Measurements from ENCODE around the gene NTN4.

The NTN4 gene

DNA sequence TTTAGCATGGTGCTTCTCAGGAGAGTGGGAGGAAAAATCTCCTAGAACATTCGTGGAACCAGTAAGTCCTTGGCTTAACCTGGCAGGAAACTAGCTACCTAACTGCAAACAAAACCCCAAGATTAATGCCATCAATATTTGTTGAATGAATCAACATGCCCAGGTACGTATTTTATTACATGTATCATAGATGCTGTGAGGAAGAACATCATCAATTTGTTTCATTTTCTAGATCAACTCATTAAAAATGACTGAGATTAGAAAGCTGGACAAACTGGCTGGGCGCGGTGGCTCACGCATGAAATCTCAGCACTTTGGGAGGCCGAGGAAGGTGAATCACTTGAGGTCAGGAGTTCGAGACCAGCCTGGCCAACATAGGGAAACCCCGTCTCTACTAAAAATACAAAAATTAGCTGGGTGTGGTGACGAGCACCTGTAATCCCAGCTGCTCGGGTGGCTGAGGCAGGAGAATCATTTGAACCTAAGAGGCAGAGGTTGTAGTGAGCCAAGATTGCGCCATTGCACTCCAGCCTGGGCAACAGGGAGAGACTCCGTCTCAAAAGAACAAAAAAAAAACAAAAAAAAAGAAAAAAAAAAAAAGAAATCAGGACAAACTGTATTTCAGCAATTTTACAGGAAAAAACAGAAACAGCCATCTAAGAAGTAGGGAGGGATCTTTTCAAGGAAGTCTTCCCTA is 88.7 kb downstream of the NTN4 start:
- no peaks in the 10 kb centered on the region for H3K27me3 ChIP-seq (replicated peaks; ENCODE audit: control insufficient read depth, insufficient read depth, low read length)
- no peak overlapping the region for H3K4me3 ChIP-seq (ENCODE audit: low read length)
- no peak for DNase-seq (ENCODE audit: low read depth)
- H3K9ac ChIP-seq (ENCODE audit: low read length) = no peak overlapping the region
- no peaks in the 10 kb centered on the region for H3K36me3 ChIP-seq (ENCODE audit: control insufficient read depth, insufficient read depth, low read length, severe bottlenecking)
- H3K4me1 ChIP-seq (ENCODE audit: control insufficient read depth, insufficient read depth, low read length) = peaks cover 23% of the 10 kb centered on the region
- no peaks in the 10 kb centered on the region for H3K9me3 ChIP-seq (ENCODE audit: control insufficient read depth, low read length)

DNA sequence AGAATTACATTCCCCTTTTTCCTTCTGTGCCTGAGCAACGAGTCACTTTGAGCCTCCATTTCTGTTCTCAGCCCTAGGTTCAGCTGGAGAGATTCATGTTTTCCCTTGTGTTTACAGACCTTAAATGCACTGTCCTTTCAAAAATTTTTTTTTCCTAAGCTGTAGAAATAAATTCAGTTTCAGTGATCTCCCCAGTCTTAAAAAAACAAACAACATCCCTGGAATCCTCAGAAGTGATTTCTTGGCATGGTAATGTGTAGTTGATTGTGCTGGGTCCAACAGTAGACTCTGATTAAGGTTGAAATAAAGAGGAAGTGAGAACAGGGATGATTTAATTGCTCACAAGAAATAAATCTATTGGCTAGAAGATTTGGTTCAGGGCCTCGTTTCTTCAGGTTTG is 89.3 kb downstream of the NTN4 start:
- Histone ChIP-seq H3K4me1 (ENCODE audit: control insufficient read depth, insufficient read depth, low read length) (peaks cover 23% of the 10 kb centered on the region), H3K36me3 (ENCODE audit: control insufficient read depth, insufficient read depth, low read length, severe bottlenecking) (no peaks in the 10 kb centered on the region), H3K9me3 (ENCODE audit: control insufficient read depth, low read length) (no peaks in the 10 kb centered on the region), H3K4me3 (ENCODE audit: low read length) (no peak overlapping the region), H3K27me3 (replicated peaks; ENCODE audit: control insufficient read depth, insufficient read depth, low read length) (no peaks in the 10 kb centered on the region), H3K9ac (ENCODE audit: low read length) (no peak overlapping the region)
- DNase-seq (ENCODE audit: low read depth) = peak; percentile 11

DNA sequence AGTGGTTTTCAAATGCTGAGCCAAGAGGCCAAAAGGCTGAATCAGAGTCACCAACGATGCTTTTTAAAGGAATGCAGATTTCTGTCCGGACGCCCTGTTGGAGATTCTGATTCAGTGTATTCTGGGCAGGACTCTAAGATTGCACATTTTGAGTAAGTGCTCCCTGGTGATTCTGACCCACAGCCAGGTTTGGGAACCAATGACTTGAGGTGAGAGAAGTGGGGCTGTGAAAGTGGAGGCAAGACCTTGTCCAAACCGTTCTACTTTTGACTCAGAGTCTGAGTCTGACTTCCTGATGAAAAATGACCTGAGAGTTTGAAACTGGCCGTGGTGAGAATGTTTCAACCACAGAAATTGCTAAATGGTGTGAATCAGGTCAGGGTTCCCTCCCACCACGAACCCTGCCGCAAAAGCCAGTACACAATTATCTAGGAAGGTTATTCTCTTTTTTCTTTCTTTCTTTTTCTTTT is 90.2 kb downstream of the NTN4 start:
- no peaks in the 10 kb centered on the region for H3K27me3 ChIP-seq (replicated peaks; ENCODE audit: control insufficient read depth, insufficient read depth, low read length)
- no peaks in the 10 kb centered on the region for H3K9me3 ChIP-seq (ENCODE audit: control insufficient read depth, low read length)
- H3K4me1 ChIP-seq (ENCODE audit: control insufficient read depth, insufficient read depth, low read length) = peaks cover 23% of the 10 kb centered on the region
- DNase-seq (ENCODE audit: low read depth) = peak; percentile 47
- H3K36me3 ChIP-seq (ENCODE audit: control insufficient read depth, insufficient read depth, low read length, severe bottlenecking) = no peaks in the 10 kb centered on the region
- peak overlapping the region; percentile 65 for H3K4me3 ChIP-seq (ENCODE audit: low read length)
- H3K9ac ChIP-seq (ENCODE audit: low read length) = peak overlapping the region; percentile 29

DNA sequence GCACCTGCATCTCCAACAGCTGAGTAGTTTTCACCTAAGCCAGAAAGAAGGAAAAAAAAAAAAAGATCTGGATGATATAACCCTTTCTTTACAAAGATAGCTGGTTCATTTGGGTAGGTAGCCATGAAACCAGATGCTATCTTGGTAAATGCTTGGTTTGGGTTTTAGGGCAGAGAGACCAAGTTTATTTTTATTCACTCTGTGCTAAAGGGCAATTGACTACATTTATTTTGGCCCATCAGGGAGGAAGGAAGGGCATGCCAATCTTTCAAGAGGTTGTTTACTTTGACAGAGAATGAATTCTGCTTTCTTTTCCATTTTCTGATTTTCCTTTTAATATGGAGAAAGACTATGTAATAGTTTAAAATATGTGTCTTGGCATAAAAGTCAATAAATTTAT is 91.0 kb downstream of the NTN4 start:
- H3K4me1 ChIP-seq (ENCODE audit: control insufficient read depth, insufficient read depth, low read length) = peaks cover 23% of the 10 kb centered on the region
- no peaks in the 10 kb centered on the region for H3K9me3 ChIP-seq (ENCODE audit: control insufficient read depth, low read length)
- no peaks in the 10 kb centered on the region for H3K27me3 ChIP-seq (replicated peaks; ENCODE audit: control insufficient read depth, insufficient read depth, low read length)
- no peak overlapping the region for H3K4me3 ChIP-seq (ENCODE audit: low read length)
- no peak for DNase-seq (ENCODE audit: low read depth)
- no peaks in the 10 kb centered on the region for H3K36me3 ChIP-seq (ENCODE audit: control insufficient read depth, insufficient read depth, low read length, severe bottlenecking)
- no peak overlapping the region for H3K9ac ChIP-seq (ENCODE audit: low read length)

DNA sequence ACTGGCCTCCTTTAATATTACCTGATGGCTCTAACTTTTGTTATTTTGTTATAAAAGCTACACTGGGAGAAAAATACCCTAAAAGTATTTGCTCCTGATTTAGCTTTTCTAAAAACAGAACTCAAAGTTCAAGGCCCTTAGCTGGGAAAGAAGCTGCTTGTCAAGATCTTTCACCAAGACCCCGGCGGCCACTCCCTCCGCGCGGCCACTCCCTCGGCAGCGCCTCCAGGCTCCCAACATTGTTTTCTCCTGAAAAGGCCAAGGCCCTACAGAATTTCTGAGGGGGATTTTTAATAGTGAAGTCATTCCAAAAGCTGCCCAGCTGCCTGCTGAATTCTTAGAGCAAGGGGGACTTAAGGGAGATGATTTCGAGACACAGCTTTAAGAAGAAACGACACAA is 96.4 kb downstream of the NTN4 start:
- Histone ChIP-seq H3K36me3 (ENCODE audit: control insufficient read depth, insufficient read depth, low read length, severe bottlenecking) (no peaks in the 10 kb centered on the region), H3K9me3 (ENCODE audit: control insufficient read depth, low read length) (no peaks in the 10 kb centered on the region), H3K27me3 (replicated peaks; ENCODE audit: control insufficient read depth, insufficient read depth, low read length) (no peaks in the 10 kb centered on the region), H3K9ac (ENCODE audit: low read length) (no peak overlapping the region), H3K4me3 (ENCODE audit: low read length) (no peak overlapping the region), H3K4me1 (ENCODE audit: control insufficient read depth, insufficient read depth, low read length) (peaks cover 2% of the 10 kb centered on the region)
- no peak for DNase-seq (ENCODE audit: low read depth)

DNA sequence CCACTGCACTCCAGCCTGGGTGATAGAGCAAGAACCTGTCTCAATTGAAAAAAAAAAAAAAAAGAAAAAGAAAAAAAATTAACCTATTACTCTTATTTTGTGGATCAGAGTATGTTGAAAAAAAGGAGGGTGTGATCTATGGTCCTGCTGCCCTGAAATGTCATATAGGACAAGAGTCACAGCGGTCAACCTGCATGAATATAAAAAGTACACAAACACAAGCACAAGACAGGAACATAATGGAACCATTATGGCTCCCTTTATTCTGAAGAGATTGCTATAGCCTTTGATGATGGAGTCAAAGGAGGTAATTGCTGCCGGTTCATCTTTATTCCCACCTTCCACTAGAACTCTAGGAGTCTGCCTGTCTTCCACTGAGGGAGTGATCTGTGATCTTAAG is 96.9 kb downstream of the NTN4 start:
- Histone ChIP-seq H3K9me3 (ENCODE audit: control insufficient read depth, low read length) (no peaks in the 10 kb centered on the region), H3K9ac (ENCODE audit: low read length) (no peak overlapping the region), H3K4me3 (ENCODE audit: low read length) (no peak overlapping the region), H3K27me3 (replicated peaks; ENCODE audit: control insufficient read depth, insufficient read depth, low read length) (no peaks in the 10 kb centered on the region), H3K4me1 (ENCODE audit: control insufficient read depth, insufficient read depth, low read length) (no peaks in the 10 kb centered on the region), H3K36me3 (ENCODE audit: control insufficient read depth, insufficient read depth, low read length, severe bottlenecking) (no peaks in the 10 kb centered on the region)
- no peak for DNase-seq (ENCODE audit: low read depth)

DNA sequence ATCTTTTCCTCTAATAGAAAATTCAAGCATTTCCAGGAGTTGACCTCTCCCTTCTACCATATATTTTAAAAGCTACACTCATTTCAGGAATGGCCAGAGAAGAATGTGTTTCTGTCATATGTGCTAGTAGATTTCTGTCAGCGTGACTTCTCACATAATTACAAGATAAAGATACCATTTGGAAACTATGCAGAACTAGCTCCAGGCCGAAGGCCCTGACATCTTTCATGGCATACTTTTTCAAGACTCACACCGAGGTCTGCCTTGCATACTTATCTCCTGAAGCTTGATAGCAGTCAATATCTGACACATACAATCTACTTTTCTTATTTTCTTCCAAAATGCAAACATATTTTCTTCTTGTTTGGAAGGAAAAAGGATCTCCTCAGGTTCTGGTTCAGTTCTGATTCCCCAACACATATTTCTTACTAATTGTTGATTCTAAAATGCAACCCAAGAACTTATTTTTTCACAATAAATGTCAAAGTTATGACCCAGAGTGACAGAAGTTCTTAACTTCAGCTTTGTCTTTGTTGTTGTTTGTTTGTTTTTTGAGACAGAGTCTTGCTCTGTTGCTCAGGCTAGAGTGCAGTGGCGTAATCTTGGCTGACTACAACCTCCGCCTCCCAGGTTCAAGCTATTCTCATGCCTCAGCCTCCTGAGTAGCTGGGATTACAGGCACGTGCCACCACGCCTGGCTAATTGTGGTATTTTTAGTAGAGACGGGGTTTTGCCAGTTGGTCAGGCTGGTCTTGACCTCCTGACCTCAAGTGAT is 99.5 kb downstream of the NTN4 start:
- no peaks in the 10 kb centered on the region for H3K36me3 ChIP-seq (ENCODE audit: control insufficient read depth, insufficient read depth, low read length, severe bottlenecking)

DNA sequence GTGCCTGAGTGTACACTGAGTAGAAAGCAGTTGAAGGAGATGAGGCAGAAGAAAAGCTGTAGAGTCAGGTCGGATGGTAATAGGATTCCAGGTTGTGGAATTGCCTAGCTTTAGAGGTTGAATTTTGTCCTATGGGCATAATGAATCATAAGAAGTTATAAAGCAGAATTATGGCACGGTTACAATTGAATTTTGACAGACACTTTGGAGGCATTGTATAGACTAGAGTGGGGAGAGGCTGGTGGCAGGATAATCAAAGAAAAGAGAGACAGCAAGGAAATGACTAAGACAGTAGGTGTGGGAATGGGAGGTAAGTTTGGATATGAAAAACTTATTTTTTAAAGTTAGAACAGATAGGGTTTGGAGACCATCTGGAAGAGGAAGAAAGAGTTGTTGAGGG is 102.6 kb downstream of the NTN4 start:
- H3K27me3 ChIP-seq (replicated peaks; ENCODE audit: control insufficient read depth, insufficient read depth, low read length) = no peaks in the 10 kb centered on the region
- H3K4me1 ChIP-seq (ENCODE audit: control insufficient read depth, insufficient read depth, low read length) = no peaks in the 10 kb centered on the region
- H3K9me3 ChIP-seq (ENCODE audit: control insufficient read depth, low read length) = no peaks in the 10 kb centered on the region
- H3K4me3 ChIP-seq (ENCODE audit: low read length) = no peak overlapping the region
- H3K9ac ChIP-seq (ENCODE audit: low read length) = no peak overlapping the region
- H3K36me3 ChIP-seq (ENCODE audit: control insufficient read depth, insufficient read depth, low read length, severe bottlenecking) = no peaks in the 10 kb centered on the region
- DNase-seq (ENCODE audit: low read depth) = no peak

More for the DNA sequence above, 99.5 kb downstream of the NTN4 start:
- Histone ChIP-seq H3K4me3 (ENCODE audit: low read length) (no peak overlapping the region), H3K27me3 (replicated peaks; ENCODE audit: control insufficient read depth, insufficient read depth, low read length) (no peaks in the 10 kb centered on the region), H3K4me1 (ENCODE audit: control insufficient read depth, insufficient read depth, low read length) (no peaks in the 10 kb centered on the region), H3K9ac (ENCODE audit: low read length) (no peak overlapping the region), H3K9me3 (ENCODE audit: control insufficient read depth, low read length) (no peaks in the 10 kb centered on the region)
- no peak for DNase-seq (ENCODE audit: low read depth)

DNA sequence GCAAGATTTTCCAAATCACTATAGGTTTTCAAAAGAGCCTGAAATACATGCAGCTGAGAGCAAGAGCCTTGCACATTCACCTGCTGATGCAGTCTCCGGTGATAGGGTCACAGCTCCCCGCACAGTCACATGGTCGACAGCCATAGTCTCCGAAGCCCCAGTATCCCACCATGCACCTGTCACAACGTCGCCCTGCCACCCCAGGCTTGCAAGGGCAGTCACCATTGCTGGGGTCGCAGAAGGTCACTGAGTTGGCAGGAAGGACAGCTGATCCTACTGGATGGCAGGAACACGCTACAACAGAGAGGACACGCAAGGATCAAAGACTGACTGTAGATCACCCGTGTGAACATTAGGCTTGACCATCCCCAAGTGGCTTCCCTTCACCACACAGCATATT is 107.1 kb downstream of the NTN4 start:
- no peak overlapping the region for H3K9ac ChIP-seq (ENCODE audit: low read length)
- H3K9me3 ChIP-seq (ENCODE audit: control insufficient read depth, low read length) = no peaks in the 10 kb centered on the region
- DNase-seq (ENCODE audit: low read depth) = no peak
- no peak overlapping the region for H3K4me3 ChIP-seq (ENCODE audit: low read length)
- no peaks in the 10 kb centered on the region for H3K4me1 ChIP-seq (ENCODE audit: control insufficient read depth, insufficient read depth, low read length)
- no peaks in the 10 kb centered on the region for H3K27me3 ChIP-seq (replicated peaks; ENCODE audit: control insufficient read depth, insufficient read depth, low read length)
- H3K36me3 ChIP-seq (ENCODE audit: control insufficient read depth, insufficient read depth, low read length, severe bottlenecking) = no peaks in the 10 kb centered on the region

DNA sequence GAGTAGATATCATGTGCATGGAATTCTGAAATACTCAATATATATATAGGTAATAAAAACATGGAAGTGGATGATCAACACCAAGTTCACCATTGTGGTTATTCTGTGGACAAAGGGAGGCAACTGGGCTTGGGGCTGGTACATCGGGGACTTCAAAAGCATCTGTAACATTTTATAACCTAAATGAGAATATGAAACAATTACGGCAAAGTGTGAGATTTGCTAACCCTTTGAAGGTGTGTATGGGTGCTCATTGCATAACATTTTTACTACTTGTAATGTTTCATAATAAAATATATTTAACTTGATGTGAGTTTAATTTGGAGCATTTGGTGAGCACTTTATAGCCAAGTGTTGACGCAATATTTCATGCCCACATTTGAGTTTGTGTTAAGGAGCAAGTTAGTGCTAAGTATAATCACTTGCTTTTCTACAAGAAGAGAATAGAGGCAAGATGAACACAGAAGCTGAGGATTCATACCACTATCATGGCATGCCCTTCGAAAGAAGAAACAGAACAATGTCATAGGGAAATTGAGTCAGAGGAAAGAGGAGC is 109.3 kb downstream of the NTN4 start:
- Histone ChIP-seq H3K27me3 (replicated peaks; ENCODE audit: control insufficient read depth, insufficient read depth, low read length) (no peaks in the 10 kb centered on the region), H3K4me1 (ENCODE audit: control insufficient read depth, insufficient read depth, low read length) (no peaks in the 10 kb centered on the region), H3K9ac (ENCODE audit: low read length) (no peak overlapping the region), H3K4me3 (ENCODE audit: low read length) (no peak overlapping the region), H3K36me3 (ENCODE audit: control insufficient read depth, insufficient read depth, low read length, severe bottlenecking) (no peaks in the 10 kb centered on the region), H3K9me3 (ENCODE audit: control insufficient read depth, low read length) (no peaks in the 10 kb centered on the region)
- DNase-seq (ENCODE audit: low read depth) = no peak

DNA sequence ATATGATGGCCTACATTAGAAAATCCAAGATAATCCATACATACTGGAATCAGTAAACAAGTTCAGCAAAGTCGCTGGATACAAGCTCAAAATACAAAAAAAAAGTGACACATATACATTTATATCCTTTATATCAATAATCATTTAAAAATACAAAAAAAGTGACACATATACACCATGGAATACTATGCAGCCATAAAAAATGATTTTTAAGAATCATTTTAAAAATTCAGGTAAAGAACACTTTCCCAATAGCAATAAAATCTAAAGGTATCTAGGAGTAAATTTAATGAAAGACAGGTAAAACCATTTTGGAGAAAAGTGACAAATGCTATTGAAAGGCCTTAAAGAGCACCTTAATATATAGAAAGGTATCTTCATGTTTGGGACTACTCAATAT is 111.9 kb downstream of the NTN4 start:
- H3K36me3 ChIP-seq (ENCODE audit: control insufficient read depth, insufficient read depth, low read length, severe bottlenecking) = no peaks in the 10 kb centered on the region
- H3K9me3 ChIP-seq (ENCODE audit: control insufficient read depth, low read length) = no peaks in the 10 kb centered on the region
- no peaks in the 10 kb centered on the region for H3K27me3 ChIP-seq (replicated peaks; ENCODE audit: control insufficient read depth, insufficient read depth, low read length)
- H3K4me1 ChIP-seq (ENCODE audit: control insufficient read depth, insufficient read depth, low read length) = no peaks in the 10 kb centered on the region
- no peak overlapping the region for H3K4me3 ChIP-seq (ENCODE audit: low read length)
- no peak overlapping the region for H3K9ac ChIP-seq (ENCODE audit: low read length)
- no peak for DNase-seq (ENCODE audit: low read depth)

Data from adipocyte (in vitro differentiated cells).